Nephron (organoid): ENCODE results near the gene THAP7.

Experiments
- H3K27ac Mint-ChIP-seq, 3 experiments: 2 replicates each; pipeline ENCODE4 v1.8.0; 2020; ENCODE audit warnings: mixed read lengths in 3 of 3, mild to moderate bottlenecking in 2 of 3, moderate library complexity in 1 of 3
- H3K27me3 Mint-ChIP-seq: 2 replicates; pipeline ENCODE4 v1.8.0; 2021; ENCODE audit warnings: low read depth, mild to moderate bottlenecking, moderate library complexity, mixed read lengths
- H3K36me3 Mint-ChIP-seq: 2 replicates; pipeline ENCODE4 v1.8.0; 2020; ENCODE audit warnings: low read depth, mixed read lengths
- H3K4me1 Mint-ChIP-seq: 2 replicates; pipeline ENCODE4 v1.8.0; 2020; ENCODE audit warnings: mixed read lengths
- H3K4me3 Mint-ChIP-seq, 3 experiments: 2 replicates each; pipeline ENCODE4 v1.8.0; 2020; ENCODE audit warnings: mild to moderate bottlenecking in 3 of 3, mixed read lengths in 3 of 3, moderate library complexity in 2 of 3
- H3K9me3 Mint-ChIP-seq: 2 replicates; pipeline ENCODE4 v1.8.0; 2020; ENCODE audit warnings: mixed read lengths
- TF ChIP-seq, protein P1 (sequence below), 3 experiments: fragments of 200-600 bp; sonication (generic); IDR thresholded peaks; one replicate each; pipeline ENCODE4 v1.5.0; 2021; ENCODE audit warnings: antibody characterized with exemption in 3 of 3; ENCODE audit not compliant: unreplicated experiment in 3 of 3

THAP7 gene

DNA sequence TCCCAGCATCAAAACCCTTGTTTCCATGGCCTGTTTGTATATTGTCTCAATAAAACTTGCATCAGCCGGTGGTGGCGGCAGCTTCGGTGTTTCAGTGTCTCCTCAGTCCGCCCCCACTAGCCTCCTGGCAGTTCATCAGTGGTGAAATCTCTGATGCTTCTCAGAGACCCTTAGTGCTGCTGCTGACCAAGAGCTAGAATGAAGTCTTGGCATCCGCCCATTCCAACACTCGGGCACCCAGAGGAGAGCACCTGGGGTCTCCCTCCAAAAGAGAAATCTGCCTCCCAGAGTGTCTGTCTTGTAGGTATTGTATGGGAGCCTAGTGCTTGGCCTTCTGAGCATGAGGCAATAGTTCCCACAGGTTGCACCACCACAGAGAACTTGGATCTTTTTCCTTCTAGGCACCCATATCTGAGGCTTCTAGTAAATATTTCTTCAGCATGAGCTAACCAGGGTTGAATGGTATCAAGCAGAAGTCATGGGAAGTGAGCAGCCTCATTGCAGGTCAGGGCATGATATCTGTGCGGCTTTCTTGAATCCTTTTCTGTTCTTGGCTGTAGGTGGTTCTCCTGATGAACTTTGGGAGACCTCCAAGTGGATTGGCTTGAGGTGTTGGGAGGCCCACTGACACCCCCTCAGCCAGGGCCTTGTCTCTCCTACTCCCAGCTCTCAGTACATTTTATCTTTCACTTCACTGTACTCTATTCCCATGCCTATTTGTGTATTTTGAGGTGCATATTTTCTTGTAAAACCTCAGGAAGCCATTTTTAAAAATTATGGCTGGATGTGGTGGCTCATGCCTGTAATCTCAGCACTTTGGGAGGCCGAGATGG lies 48.0 kb downstream of the THAP7 start:
- Mint-ChIP-seq H3K4me1 (peaks cover 7% of the 10 kb centered on the region), H3K4me3 (no peak overlapping the region), H3K9me3 (no peaks in the 10 kb centered on the region), H3K27ac (no peak overlapping the region), H3K36me3 (peaks cover 45% of the 10 kb centered on the region), H3K27me3 (peaks cover 23% of the 10 kb centered on the region)
- TF ChIP-seq, protein P1, sequence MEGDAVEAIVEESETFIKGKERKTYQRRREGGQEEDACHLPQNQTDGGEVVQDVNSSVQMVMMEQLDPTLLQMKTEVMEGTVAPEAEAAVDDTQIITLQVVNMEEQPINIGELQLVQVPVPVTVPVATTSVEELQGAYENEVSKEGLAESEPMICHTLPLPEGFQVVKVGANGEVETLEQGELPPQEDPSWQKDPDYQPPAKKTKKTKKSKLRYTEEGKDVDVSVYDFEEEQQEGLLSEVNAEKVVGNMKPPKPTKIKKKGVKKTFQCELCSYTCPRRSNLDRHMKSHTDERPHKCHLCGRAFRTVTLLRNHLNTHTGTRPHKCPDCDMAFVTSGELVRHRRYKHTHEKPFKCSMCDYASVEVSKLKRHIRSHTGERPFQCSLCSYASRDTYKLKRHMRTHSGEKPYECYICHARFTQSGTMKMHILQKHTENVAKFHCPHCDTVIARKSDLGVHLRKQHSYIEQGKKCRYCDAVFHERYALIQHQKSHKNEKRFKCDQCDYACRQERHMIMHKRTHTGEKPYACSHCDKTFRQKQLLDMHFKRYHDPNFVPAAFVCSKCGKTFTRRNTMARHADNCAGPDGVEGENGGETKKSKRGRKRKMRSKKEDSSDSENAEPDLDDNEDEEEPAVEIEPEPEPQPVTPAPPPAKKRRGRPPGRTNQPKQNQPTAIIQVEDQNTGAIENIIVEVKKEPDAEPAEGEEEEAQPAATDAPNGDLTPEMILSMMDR (IDR thresholded peaks at IDR 0.05; ENCODE audit: unreplicated experiment in 3 of 3), result no peak

DNA sequence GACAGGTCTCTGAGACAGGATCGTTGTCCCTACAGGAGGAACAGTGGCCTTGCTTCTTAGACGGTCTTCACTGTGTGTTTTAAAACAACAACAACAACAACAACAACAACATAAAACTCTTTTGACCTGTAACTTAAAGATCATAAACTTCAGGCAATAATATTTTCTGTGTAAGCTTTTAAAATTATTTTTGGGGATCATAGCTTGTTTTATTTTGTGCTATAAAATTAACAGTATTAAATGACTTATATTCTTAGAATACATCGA lies 48.6 kb downstream of the THAP7 start:
- peaks cover 46% of the 10 kb centered on the region for H3K36me3 Mint-ChIP-seq
- no peak overlapping the region for H3K4me3 Mint-ChIP-seq
- TF ChIP-seq, protein P1 (IDR thresholded peaks at IDR 0.05; ENCODE audit: unreplicated experiment in 3 of 3), result no peak
- H3K9me3 Mint-ChIP-seq, result no peaks in the 10 kb centered on the region
- H3K27ac Mint-ChIP-seq, result no peak overlapping the region
- peaks cover 7% of the 10 kb centered on the region for H3K4me1 Mint-ChIP-seq
- H3K27me3 Mint-ChIP-seq, result peaks cover 18% of the 10 kb centered on the region

DNA sequence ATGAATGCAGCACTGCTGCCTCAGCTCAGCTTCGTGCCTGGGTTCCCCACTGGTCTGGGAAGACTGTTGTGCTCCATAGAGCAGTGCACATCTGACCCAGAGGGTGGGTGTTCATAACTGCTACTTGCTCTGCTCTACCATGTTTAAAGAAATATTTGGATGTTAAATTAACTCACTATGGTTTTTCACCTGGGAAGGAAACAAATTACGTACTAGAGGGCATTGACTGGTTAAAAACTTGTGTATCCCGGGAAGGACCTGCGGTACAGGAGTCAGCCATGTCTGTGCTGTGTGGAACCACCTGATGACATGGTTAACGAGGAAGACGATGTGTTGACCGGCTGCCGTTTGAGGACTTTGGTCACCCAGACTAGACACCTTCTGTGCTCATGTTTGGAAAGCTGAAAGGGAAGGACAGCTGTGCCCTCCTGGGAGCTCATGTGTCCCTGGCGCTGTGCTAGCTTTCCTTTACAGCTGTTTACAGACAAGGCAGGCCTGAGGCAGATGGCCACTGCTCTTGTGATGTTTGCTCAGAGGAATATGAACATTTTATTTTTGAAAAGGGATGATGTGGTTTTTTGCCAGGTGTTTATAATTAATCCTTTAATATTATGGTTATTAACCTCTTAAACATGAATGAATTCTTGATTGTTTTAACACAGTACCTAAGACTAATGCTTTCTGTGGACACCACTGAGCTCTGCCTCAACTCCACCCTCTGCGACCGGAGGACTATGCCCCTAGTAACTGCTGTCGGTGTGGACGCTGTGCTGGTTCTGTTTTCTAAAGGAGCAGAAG lies 49.2 kb downstream of the THAP7 start:
- Mint-ChIP-seq H3K27ac (peak overlapping the region in 2 of 3 experiments; percentile 24 to 27), H3K4me3 (no peak overlapping the region), H3K27me3 (peaks cover 13% of the 10 kb centered on the region), H3K9me3 (no peaks in the 10 kb centered on the region), H3K36me3 (peaks cover 49% of the 10 kb centered on the region), H3K4me1 (peaks cover 7% of the 10 kb centered on the region)
- TF ChIP-seq, protein P1 (IDR thresholded peaks at IDR 0.05; ENCODE audit: unreplicated experiment in 3 of 3), result no peak

DNA sequence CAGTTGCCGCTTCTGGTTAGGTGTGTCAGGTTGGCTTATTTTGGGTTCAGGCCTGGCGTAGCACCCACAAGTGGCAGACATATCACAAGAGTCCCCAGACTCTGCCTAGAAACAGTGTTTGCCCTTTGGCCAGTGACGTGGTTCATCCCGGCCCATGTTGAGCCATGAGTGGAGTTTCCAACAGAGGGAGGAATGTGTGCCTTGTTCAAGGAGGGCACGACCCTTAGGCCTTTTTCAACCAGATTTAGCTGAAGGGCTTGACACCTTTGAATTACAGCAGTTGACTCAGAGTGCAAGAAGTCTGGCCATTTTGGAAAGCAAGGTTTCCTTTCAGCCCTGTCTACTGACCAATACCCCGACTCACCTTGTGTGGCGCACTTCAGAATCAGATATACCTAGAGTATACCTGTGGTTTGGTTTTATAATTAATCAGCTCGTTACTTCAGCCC lies 50.0 kb downstream of the THAP7 start:
- H3K4me1 Mint-ChIP-seq, result peaks cover 7% of the 10 kb centered on the region
- no peak overlapping the region for H3K4me3 Mint-ChIP-seq
- H3K27ac Mint-ChIP-seq, result no peak overlapping the region
- peaks cover 49% of the 10 kb centered on the region for H3K36me3 Mint-ChIP-seq
- peaks cover 8% of the 10 kb centered on the region for H3K27me3 Mint-ChIP-seq
- no peaks in the 10 kb centered on the region for H3K9me3 Mint-ChIP-seq
- TF ChIP-seq, protein P1 (IDR thresholded peaks at IDR 0.05; ENCODE audit: unreplicated experiment in 3 of 3), result no peak

DNA sequence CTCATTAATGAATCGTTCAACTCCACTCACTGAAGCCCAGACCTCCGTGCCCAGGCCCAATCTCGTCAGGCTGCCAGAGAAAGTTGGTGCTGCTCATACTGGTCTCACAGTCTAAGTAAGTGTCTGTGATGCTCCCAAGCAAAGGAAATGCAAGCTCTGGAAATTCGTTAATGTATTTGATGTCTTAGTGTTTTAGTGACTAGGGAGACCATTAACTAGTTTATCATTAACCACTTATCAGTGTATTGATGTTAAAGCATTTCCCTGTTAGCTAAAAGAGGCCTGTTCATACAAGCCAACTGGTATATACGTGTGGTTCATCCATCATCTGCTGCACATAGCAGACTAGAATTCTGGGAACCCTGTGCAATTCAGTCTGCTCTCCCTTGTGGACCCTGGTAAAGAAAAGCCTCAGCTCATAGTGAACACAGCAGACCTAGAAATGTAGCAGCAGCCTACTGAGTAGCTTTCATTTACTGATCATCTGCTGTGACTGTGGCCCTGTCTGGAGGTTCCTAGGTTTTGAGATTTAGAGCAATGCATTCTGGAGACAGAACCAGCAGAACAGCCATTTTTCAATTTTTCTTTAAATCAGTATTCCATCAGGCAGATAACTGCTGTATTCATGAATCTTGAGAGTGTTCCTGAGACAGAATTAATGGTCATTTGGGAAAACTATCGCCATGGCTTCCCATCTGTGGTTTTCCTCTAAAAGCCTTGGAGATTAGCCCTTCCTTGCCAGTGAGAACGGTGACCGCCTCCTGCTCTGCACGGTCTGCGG lies 50.6 kb downstream of the THAP7 start:
- Mint-ChIP-seq H3K27me3 (peaks cover 3% of the 10 kb centered on the region), H3K4me1 (peaks cover 7% of the 10 kb centered on the region), H3K27ac (peak overlapping the region in 1 of 3 experiments; percentile 27), H3K4me3 (no peak overlapping the region), H3K9me3 (no peaks in the 10 kb centered on the region), H3K36me3 (peaks cover 49% of the 10 kb centered on the region)
- TF ChIP-seq, protein P1 (IDR thresholded peaks at IDR 0.05; ENCODE audit: unreplicated experiment in 3 of 3), result no peak
